Liver (tissue), 9 donors: ENCODE data around the gene CPEB2. TPM values are rescaled to one million over a fixed set of nuclear protein-coding genes. Genes with fewer than 3 reads are reported as not detected.

Experiments
- DNase-seq: peaks from one replicate; pipeline ENCODE4 v3.0.0-alpha.2; 2017; ENCODE audit warnings: low spot score
- H3K27ac ChIP-seq, 2 donors: one replicate each; pipeline ENCODE4 v1.7.0; 2013; ENCODE audit warnings: inconsistent platforms in 2 of 2, low read length in 2 of 2, control low read depth in 1 of 2, low read depth in 1 of 2, mild to moderate bottlenecking in 1 of 2
- H3K27me3 ChIP-seq, 4 donors: one replicate each; pipeline versions ENCODE4 v1.6.1 to v1.7.0; 2013; ENCODE audit warnings: low read length in 3 of 4, inconsistent platforms in 1 of 4, mild to moderate bottlenecking in 1 of 4, moderate library complexity in 1 of 4; ENCODE audit not compliant: control insufficient read depth in 4 of 4, insufficient read depth in 4 of 4
- H3K36me3 ChIP-seq, 4 donors: one replicate each; pipeline versions ENCODE4 v1.6.1 to v1.7.0; 2013; ENCODE audit warnings: low read length in 3 of 4, mild to moderate bottlenecking in 3 of 4, low read depth in 1 of 4, moderate library complexity in 1 of 4; ENCODE audit not compliant: control insufficient read depth in 4 of 4, insufficient read depth in 3 of 4
- H3K4me1 ChIP-seq, 4 donors: one replicate each; pipeline versions ENCODE4 v1.6.1 to v1.7.0; 2013; ENCODE audit warnings: low read length in 3 of 4, mild to moderate bottlenecking in 3 of 4, moderate library complexity in 1 of 4; ENCODE audit not compliant: control insufficient read depth in 4 of 4, insufficient read depth in 4 of 4
- H3K4me3 ChIP-seq, 3 donors: one replicate each; pipeline versions ENCODE4 v1.6.1 to v1.7.0; 2013; ENCODE audit warnings: low read length in 3 of 3, control low read depth in 1 of 3, low read depth in 1 of 3, mild to moderate bottlenecking in 1 of 3
- H3K9ac ChIP-seq, 2 donors: one replicate each; pipeline ENCODE4 v1.7.0; 2013; ENCODE audit warnings: low read length in 2 of 2, mild to moderate bottlenecking in 2 of 2, moderate library complexity in 2 of 2, control low read depth in 1 of 2, low read depth in 1 of 2
- H3K9me3 ChIP-seq, 4 donors: one replicate each; pipeline versions ENCODE4 v1.6.1 to v1.7.0; 2013; ENCODE audit warnings: low read length in 3 of 4; ENCODE audit not compliant: control insufficient read depth in 4 of 4
- ATF3 ChIP-seq: IDR thresholded peaks from 2 replicates; pipeline ENCODE4 v1.6.1; 2016; ENCODE audit warnings: antibody characterized with exemption
- CTCF ChIP-seq: fragments of 150-350 bp; IDR thresholded peaks from 2 replicates; pipeline ENCODE4 v1.5.1; 2017; ENCODE audit warnings: improper control_type of control experiment, low read depth, low read length; ENCODE audit not compliant: missing input control
- EGR1 ChIP-seq, 2 donors: IDR thresholded peaks; 2 replicates each; pipeline ENCODE4 v1.6.1; 2016 to 2018; ENCODE audit warnings: antibody characterized with exemption in 2 of 2, low read depth in 2 of 2
- FOXA1 ChIP-seq: IDR thresholded peaks from 2 replicates; pipeline ENCODE4 v1.6.1; 2016; ENCODE audit warnings: antibody characterized with exemption
- FOXA2 ChIP-seq: IDR thresholded peaks from 2 replicates; pipeline ENCODE4 v1.6.1; 2016; ENCODE audit warnings: antibody characterized with exemption
- GABPA ChIP-seq, 2 donors: IDR thresholded peaks in 1 of 2; conservative IDR thresholded peaks in 1 of 2; 2 replicates each; pipeline ENCODE4 v1.6.1; 2016; ENCODE audit warnings: antibody characterized with exemption in 2 of 2, mild to moderate bottlenecking in 1 of 2, moderate library complexity in 1 of 2
- HNF4A ChIP-seq, 2 donors: conservative IDR thresholded peaks; 2 replicates each; pipeline ENCODE4 v1.6.1; 2016; ENCODE audit warnings: antibody characterized with exemption in 2 of 2, mild to moderate bottlenecking in 2 of 2
- HNF4G ChIP-seq: IDR thresholded peaks from 2 replicates; pipeline ENCODE4 v1.6.1; 2016; ENCODE audit warnings: antibody characterized with exemption
- JUND ChIP-seq, 2 donors: IDR thresholded peaks; 2 replicates each; pipeline ENCODE4 v1.6.1; 2016; ENCODE audit warnings: antibody characterized with exemption in 2 of 2
- MAX ChIP-seq: IDR thresholded peaks from 2 replicates; pipeline ENCODE4 v1.6.1; 2016; ENCODE audit warnings: antibody characterized with exemption
- NR2F2 ChIP-seq: IDR thresholded peaks from 2 replicates; pipeline ENCODE4 v1.6.1; 2016; ENCODE audit warnings: antibody characterized with exemption
- RAD21 ChIP-seq, 2 donors: IDR thresholded peaks; 2 replicates each; pipeline ENCODE4 v1.6.1; 2016; ENCODE audit warnings: antibody characterized with exemption in 2 of 2, mild to moderate bottlenecking in 2 of 2
- REST ChIP-seq: IDR thresholded peaks from 2 replicates; pipeline ENCODE4 v1.6.1; 2016; ENCODE audit warnings: antibody characterized with exemption, mild to moderate bottlenecking
- RXRA ChIP-seq, 2 donors: IDR thresholded peaks; 2 replicates each; pipeline ENCODE4 v1.6.1; 2017 to 2018; ENCODE audit warnings: antibody characterized with exemption in 2 of 2, mild to moderate bottlenecking in 1 of 2
- SP1 ChIP-seq: IDR thresholded peaks from 2 replicates; pipeline ENCODE4 v1.6.1; 2018; ENCODE audit warnings: antibody characterized with exemption, mild to moderate bottlenecking
- TAF1 ChIP-seq: conservative IDR thresholded peaks from 2 replicates; pipeline ENCODE4 v1.6.1; 2016; ENCODE audit warnings: antibody characterized with exemption, mild to moderate bottlenecking
- YY1 ChIP-seq: IDR thresholded peaks from 2 replicates; pipeline ENCODE4 v1.6.1; 2016; ENCODE audit warnings: antibody characterized with exemption, mild to moderate bottlenecking
- ZBTB33 ChIP-seq: IDR thresholded peaks from 2 replicates; pipeline ENCODE4 v1.6.1; 2016; ENCODE audit warnings: antibody characterized with exemption
- WGBS: extraction: QIAGEN DNeasy Blood & Tissue Kit; methylation state at CpG from one replicate; pipeline ENCODE4 v1.1.7; 2013; 5-methylcytosine and 5-hydroxymethylcytosine counted together
- polyA plus RNA-seq, 2 donors: library from polyadenylated mRNA; stranded (reverse) in 1 of 2; unstranded in 1 of 2; fragments of 200-250 nt in 1 of 2; fragments of >200 nt in 1 of 2; fragmentation: Nextera tagmentation in 1 of 2; extraction: Ambion mirVana in 1 of 2; gene quantifications; one replicate each; pipeline versions ENCODE4 v1.2.1 to v1.2.3, GENCODE V29; 2013 to 2015
- total RNA-seq, 2 donors: library from RNA; depleted of rRNA; stranded (reverse); fragments of >200 nt; gene quantifications; one replicate each; pipeline ENCODE4 v1.2.3, GENCODE V29; 2014
- donor health status: healthy.
- donor health status: healthy.
- donor health status: healthy.
- donor health status: healthy.
- donor health status: healthy.

CPEB2 gene
- total and polyA plus RNA-seq, 4 donors, result 3.6 to 14.0 (median 4.6) TPM

GRCh38 chr4:15015170-15015569 is 12.9 kb downstream of the CPEB2 start:
- Histone ChIP-seq H3K9ac (no peak overlapping the region), H3K36me3 (peaks cover 0 to 16% (median 9%) of the 10 kb centered on the region in 4 donors), H3K4me1 (peaks cover 0 to 13% (median 1%) of the 10 kb centered on the region in 4 donors), H3K4me3 (no peak overlapping the region), H3K27me3 (no peaks in the 10 kb centered on the region), H3K27ac (no peak overlapping the region), H3K9me3 (no peaks in the 10 kb centered on the region)
- no peak for TF ChIP-seq CTCF
- no peak for TF ChIP-seq ZBTB33
- no peak for TF ChIP-seq MAX
- TF ChIP-seq ATF3, result no peak
- no peak for DNase-seq
- WGBS, result 92% methylated on average over 1 of the region's 1 CpG

GRCh38 chr4:15018361-15018760 is 16.1 kb downstream of the CPEB2 start:
- H3K27ac ChIP-seq, result no peak overlapping the region
- H3K27me3 ChIP-seq, result no peaks in the 10 kb centered on the region
- H3K4me1 ChIP-seq, result peaks cover 0 to 4% (median under 1%) of the 10 kb centered on the region in 4 donors
- no peak for DNase-seq
- TF ChIP-seq REST (no peak), EGR1 (IDR thresholded peaks at IDR 0.05; ENCODE audit: low read depth in 2 of 2) (no peak), HNF4A (conservative IDR thresholded peaks at IDR 0.05) (no peak), ATF3 (no peak), SP1 (no peak), RXRA (IDR thresholded peaks at IDR 0.05) (no peak), ZBTB33 (no peak), NR2F2 (no peak), HNF4G (no peak), JUND (IDR thresholded peaks at IDR 0.05) (no peak), CTCF (no peak), TAF1 (no peak), YY1 (no peak), RAD21 (IDR thresholded peaks at IDR 0.05) (no peak), GABPA (IDR thresholded peaks at IDR 0.05 in 1 of 2, conservative IDR thresholded peaks at IDR 0.05 in 1 of 2) (no peak), FOXA2 (no peak), MAX (no peak), FOXA1 (no peak)
- no peaks in the 10 kb centered on the region for H3K9me3 ChIP-seq
- H3K4me3 ChIP-seq, result no peak overlapping the region
- no peak overlapping the region for H3K9ac ChIP-seq
- H3K36me3 ChIP-seq, result peaks cover 0 to 25% (median 10%) of the 10 kb centered on the region in 4 donors
